ENCODE data around the gene CPZ.

Gene CPZ

DNA sequence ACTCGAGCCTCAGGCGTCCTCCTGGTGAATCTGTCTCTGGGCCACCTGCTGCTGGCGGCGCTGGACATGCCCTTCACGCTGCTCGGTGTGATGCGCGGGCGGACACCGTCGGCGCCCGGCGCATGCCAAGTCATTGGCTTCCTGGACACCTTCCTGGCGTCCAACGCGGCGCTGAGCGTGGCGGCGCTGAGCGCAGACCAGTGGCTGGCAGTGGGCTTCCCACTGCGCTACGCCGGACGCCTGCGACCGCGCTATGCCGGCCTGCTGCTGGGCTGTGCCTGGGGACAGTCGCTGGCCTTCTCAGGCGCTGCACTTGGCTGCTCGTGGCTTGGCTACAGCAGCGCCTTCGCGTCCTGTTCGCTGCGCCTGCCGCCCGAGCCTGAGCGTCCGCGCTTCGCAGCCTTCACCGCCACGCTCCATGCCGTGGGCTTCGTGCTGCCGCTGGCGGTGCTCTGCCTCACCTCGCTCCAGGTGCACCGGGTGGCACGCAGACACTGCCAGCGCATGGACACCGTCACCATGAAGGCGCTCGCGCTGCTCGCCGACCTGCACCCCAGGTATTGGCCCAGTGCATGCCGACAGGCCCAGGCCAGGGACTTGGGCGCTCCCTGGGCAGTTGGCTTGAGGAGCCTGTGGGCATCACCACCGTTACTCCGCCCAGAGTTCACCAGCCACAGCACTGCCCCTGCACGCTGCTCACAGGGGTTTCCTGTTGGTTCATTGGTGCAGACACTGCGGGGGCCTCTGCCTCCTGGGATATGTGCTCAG, 11.3 kb upstream of the CPZ start:
- DNase-seq (ENCODE audit: low spot score): no peak

DNA sequence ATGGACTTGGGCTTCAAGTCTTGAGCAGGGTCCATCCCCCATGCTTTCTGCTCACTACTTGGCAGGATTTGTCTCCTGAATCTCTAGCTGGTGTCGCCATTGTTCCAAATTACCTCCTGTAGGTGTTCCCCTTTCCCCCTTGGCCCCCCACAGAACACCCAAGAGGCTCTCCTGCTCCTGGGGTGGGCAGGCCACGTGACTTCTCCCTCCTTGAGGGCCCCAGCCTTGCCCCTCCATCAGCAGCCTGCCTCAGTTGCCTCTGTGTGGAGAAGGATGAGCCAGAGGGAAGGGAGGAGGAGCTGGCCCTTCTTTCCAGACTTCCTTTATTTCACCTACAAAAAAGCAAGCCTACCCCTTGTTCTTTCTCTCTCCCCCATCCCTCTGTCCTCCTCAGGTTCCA, 10.5 kb upstream of the CPZ start:
- no peak for DNase-seq (ENCODE audit: low spot score)

- no peak for DNase-seq (ENCODE audit: low spot score)
These were observed 10.1 kb upstream of the CPZ start for GRCh38 chr4:8582436-8582835.

DNA sequence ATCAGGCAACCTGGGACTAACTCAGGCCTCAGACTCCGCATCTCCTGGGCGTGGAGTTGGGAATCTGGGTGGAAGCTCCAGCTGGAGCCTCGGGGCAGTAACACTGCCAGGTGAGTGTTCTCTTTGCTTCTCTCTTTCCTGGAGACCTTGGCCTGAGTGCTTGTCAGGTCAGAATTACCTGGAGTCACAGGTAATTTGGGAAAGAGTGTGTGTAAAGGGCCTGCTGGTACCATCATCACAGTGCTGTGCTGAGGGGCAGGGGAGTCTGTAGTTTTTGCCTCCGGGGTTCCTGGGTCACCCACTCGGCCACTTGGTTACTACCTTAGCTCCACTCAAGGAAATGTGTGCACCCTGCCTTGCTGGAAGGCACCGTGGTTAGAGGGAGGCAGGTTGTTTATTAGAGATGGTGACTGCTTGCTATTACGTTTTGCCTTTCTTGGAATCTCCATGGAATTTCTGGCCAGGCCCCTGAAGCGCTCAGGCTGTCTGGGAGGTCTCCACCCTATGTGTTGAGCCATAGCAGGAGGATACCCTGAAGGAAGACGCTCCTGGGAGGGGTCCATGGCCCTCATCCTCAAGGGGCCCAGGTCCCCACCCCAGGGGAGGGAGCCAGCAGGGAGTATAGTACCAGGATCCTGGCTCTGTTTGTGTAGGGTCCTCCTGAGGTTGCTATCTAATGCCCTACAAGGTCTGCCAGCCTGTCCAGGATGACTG, 9.5 kb upstream of the CPZ start:
- no peak for DNase-seq (ENCODE audit: low spot score)

- DNase-seq (ENCODE audit: low spot score): no peak
These were observed 8.9 kb upstream of the CPZ start for GRCh38 chr4:8583655-8584025.

DNA sequence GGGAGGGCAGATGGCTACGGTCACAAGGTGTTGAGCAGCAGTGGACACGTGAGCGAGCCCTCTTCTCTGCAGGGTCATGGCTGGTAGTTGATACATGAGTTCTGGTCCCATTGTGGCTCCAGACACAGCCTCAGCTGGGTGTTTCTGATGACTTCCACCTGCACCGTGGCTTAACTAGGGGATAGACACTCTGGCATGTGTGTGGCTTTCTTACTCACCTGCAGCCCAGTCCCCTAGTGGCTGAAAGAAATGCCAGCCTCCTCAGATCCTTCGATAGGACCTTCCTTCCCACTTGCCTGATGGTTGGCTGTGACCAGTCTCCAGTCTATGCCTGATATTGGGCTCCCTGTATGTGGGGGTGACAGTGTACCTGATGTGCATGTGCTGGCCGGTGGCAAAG, 7.4 kb upstream of the CPZ start:
- no peak for DNase-seq (ENCODE audit: low spot score)

DNA sequence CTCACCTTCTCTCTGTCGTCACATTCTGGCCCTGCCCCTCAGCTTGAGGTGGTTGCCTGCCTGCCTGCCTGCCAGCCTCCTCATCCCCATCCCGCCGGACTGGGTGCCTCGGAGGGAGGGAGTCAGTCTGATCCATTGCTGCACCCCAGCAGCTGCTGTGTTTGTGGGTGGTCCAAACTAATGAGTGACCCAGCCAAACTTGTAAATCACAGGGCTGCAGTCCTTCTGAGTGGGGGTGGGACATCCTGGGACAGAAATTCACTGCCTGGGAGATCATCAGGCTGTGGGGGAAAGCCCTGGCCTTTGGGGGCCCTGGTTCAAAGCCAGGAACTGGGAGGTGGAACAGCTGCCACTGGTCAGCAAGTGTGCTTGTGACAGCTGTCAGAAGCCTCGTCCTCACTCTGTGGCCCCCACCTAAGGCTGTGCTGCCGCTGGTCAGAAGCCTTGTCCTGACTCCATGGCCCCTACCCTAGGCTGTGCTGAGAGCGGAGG, 6.8 kb upstream of the CPZ start:
- DNase-seq (ENCODE audit: low spot score): no peak

- no peak for DNase-seq (ENCODE audit: low spot score)
These were observed 6.3 kb upstream of the CPZ start for GRCh38 chr4:8586246-8586645.

- DNase-seq (ENCODE audit: low spot score): no peak
These were observed 5.7 kb upstream of the CPZ start for GRCh38 chr4:8586671-8587468.

- no peak for DNase-seq (ENCODE audit: low spot score)
These were observed 4.9 kb upstream of the CPZ start for GRCh38 chr4:8587469-8588195.

DNA sequence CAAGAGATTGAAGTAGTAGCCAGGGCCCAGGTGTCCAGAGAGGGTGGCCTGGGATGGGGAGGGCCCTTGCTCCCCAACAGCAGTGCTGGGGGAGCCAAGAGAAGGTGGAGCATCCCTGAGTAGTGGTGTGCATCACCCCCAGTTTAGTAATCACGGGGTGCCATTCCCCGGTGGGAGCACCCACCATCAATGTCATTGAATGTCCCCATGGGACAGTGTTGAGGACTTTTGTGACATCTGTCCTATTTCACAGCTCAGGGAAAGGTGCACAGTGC, 4.4 kb upstream of the CPZ start:
- no peak for DNase-seq (ENCODE audit: low spot score)

GRCh38 chr4:8589336-8589735, 3.2 kb upstream of the CPZ start:
- DNase-seq (ENCODE audit: low spot score): no peak

DNA sequence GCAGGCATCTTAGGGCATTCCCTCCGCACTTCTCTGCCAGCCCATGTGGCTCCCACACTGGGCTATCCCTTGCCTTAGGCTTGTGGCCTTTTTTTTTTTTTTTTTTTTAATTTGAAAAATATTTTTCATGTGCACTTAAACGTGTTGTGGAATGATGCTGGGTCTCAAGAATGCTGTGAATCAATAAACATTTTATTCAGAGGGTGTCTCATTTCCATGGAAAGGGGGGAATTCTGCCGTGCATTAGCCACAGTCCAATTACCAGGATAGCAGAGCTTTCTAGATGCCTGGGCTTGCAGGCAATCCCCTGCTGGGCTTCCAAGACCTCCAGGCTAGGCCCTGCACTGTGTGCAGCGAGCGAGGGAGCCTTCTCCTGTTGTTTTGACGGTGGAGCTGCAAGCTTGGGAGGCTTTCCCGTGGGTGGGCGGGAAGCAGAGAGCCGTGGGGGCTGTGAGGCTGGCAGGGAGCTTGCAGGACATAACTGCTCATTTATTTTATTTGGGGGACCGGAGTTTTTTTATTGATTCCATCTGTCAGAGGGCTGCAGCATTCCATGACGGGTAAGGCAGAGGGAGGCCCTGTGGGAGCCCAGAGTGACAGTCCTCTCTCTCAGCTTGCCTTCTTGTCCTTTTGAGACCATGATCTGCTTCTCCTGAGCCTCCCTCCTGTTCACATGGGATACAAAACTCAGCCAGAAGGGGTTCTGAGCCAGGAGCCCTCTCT, 2.6 kb upstream of the CPZ start:
- no peak for DNase-seq (ENCODE audit: low spot score)

DNA sequence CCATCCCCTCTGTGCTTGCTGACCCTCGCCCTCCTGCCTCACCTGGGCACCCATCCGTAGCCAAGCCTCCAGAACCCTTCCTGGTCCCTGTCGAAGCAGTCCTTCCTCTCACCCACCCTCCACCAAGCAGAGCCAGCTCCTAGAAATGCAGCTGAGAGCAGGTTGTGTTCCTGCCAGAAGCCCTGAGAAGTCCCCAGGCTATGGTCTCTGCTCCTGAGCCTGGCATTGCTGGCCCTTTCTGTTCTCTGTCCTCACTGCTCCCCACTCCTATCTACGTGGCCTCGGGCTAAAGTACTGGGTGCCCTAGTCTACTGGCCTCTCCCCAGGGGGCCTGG, 2.1 kb upstream of the CPZ start:
- DNase-seq (ENCODE audit: low spot score): no peak

GRCh38 chr4:8591114-8591513, 1.5 kb upstream of the CPZ start:
- no peak for DNase-seq (ENCODE audit: low spot score)

GRCh38 chr4:8591626-8592365, 769 bp upstream of the CPZ start:
- DNase-seq (ENCODE audit: low spot score): no peak

DNA sequence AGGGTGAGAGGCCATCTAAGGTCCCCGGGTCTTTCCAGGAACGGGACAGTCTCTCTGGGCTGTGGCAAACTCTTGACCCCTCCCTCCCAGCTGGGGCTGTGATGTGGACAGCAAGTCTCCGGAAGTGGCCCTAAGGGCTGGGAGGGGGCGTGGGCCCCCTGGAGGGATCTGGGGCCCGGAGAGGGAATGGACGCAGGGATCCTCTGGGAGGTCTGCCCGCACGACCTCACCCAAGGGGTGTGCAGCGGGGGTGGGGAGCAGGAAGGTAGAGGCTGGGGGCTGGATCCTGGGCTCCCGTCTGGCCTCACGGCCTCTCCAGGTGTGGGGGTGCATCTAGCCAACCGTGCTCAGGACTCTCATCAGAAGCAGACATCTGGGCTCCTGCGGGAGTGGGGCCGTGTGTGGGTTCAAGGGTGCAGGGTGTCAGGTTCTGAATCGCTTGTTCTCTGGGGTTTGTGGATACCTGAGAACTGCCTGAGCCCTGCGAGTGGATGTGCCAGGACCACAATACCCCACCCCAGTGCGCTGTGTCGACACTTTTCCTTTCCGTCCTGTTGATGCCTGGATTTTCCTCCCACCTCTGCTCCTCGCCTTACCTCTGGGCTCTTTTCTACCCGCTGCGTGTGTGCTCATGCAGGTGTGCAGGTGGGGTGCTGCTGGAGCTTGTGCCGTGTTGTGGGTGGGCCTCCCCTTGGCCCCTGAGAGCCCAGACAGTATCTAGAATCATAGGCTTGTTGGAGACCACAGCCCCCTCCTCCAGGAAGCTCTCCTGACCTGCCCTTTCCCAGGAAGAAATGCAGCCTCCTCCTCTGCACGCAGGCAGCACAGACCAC, 915 bp downstream of the CPZ start:
- DNase-seq (ENCODE audit: low spot score): no peak

DNA sequence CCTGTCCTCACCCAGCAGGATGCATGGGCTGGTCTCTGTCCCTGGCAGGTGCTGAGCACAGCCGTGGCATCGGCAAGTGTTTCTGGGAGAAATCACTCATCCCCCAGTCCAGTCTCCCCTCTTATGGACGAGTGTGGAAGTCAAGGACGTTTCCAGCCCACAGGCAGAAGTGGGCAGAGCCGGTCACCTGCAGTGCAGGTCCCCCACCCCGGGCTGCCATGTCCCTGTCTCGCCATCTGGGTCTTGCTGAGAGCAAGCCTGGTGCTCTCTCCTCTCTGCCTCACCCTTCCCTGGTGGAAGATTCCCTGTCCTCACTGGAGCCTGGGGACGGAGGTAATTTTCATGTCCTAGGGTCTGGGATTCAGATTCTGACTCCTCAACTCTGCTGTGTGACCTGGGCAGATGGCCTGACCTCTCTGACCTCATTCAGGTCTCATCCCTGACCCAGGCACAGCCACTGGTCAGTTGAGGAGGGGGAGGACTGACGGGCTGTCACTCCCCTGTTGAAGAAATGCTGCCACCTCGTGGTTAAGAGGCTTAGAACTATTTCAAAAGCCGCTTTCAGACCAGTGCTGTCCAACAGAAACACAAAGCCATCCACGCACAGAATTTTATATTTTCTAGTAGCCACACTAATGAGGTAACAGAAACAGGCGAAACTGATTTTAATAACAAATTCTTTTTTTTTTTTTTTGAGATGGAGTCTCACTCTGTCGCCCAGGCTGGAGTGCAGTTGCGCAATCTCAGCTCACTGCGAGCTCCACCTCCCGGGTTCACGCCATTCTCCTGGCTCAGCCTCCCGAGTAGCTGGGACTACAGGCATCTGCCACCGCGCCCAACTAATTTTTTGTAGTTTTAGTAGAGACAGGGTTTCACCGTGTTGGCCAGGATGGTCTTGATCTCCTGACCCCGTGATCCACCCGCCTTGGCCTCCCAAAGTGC, 1.8 kb downstream of the CPZ start:
- no peak for DNase-seq (ENCODE audit: low spot score)
